ENCODE data around the gene PDZD4.

PDZD4 gene

GRCh38 chrX:153874085-153874365 is 43.7 kb upstream of the PDZD4 start:
- FAIRE-seq, result no peak
- TF ChIP-seq SPI1 (IDR thresholded peaks at IDR 0.05; ENCODE audit: low read depth, low read length) (no peak), TAF1 (IDR thresholded peaks at IDR 0.05; ENCODE audit: low read depth, low read length) (no peak), POU2F2 (IDR thresholded peaks at IDR 0.05; ENCODE audit: low read depth, low read length) (no peak), POLR2AphosphoS5 (IDR thresholded peaks at IDR 0.05; ENCODE audit: low read depth, low read length) (no peak), PAX5 (IDR thresholded peaks at IDR 0.05; ENCODE audit: insufficient read depth, low read length, severe bottlenecking) (no peak), POLR2A (IDR thresholded peaks at IDR 0.05; ENCODE audit: low read depth, low read length) (no peak)
- no peak for DNase-seq (ENCODE audit: insufficient read length, low spot score)

DNA sequence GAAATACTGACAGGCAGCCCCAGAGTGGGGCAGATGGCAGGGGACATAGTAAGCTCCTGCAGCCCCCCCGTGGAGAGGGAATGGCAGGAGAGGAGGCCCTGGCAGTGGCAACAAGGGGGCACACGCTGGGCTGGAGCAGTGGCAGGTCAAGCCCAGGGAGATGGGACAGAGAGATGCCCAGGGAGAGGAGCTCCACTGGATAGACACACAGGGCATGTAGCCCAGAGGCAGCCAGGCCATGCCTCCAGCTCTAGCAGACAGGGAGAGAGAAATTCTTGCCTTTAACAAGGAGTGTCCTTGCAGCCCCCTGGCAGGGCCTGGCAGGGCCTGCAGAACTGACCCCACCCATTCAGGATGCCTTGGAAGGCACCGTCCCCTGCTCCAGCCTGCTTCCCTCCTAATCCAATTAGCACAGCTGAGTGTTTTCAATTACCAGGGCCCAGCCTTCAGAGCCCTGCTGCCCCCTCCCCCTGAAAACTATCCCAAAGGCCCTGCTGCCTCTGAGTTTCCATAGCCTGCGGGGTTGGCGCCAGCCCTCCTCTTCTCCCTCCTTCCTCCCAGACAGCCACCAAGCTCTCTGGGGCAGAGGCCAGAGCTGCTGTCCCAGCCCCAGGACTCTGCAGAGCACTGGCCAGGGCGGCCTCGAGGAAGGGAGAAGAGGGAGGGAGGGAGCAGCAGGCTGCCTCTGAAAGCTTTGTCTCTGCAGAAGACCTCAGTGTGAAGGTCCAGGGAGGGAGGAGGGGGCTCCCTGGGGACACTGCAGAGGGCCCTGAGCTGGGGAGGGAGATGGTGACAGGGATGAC is 43.1 kb upstream of the PDZD4 start:
- DNase-seq (ENCODE audit: insufficient read length, low spot score) (no peak), FAIRE-seq (no peak)
- TF ChIP-seq PAX5 (IDR thresholded peaks at IDR 0.05; ENCODE audit: insufficient read depth, low read length, severe bottlenecking) (no peak), POLR2A (IDR thresholded peaks at IDR 0.05; ENCODE audit: low read depth, low read length) (no peak), POLR2AphosphoS5 (IDR thresholded peaks at IDR 0.05; ENCODE audit: low read depth, low read length) (no peak), TAF1 (IDR thresholded peaks at IDR 0.05; ENCODE audit: low read depth, low read length) (no peak), POU2F2 (IDR thresholded peaks at IDR 0.05; ENCODE audit: low read depth, low read length) (no peak)

GRCh38 chrX:153871946-153872878 is 41.9 kb upstream of the PDZD4 start:
- FAIRE-seq (peak; percentile 56), DNase-seq (ENCODE audit: insufficient read length, low spot score) (peak; percentile 5)
- TF ChIP-seq POLR2A (IDR thresholded peaks at IDR 0.05; ENCODE audit: low read depth, low read length) (no peak), SPI1 (IDR thresholded peaks at IDR 0.05; ENCODE audit: low read depth, low read length) (no peak), PAX5 (IDR thresholded peaks at IDR 0.05; ENCODE audit: insufficient read depth, low read length, severe bottlenecking) (no peak), TAF1 (IDR thresholded peaks at IDR 0.05; ENCODE audit: low read depth, low read length) (no peak), POU2F2 (IDR thresholded peaks at IDR 0.05; ENCODE audit: low read depth, low read length) (no peak), POLR2AphosphoS5 (IDR thresholded peaks at IDR 0.05; ENCODE audit: low read depth, low read length) (no peak)

- DNase-seq (ENCODE audit: insufficient read length, low spot score) (peak; percentile 0), FAIRE-seq (no peak)
- no peak for TF ChIP-seq POLR2AphosphoS5 (IDR thresholded peaks at IDR 0.05; ENCODE audit: low read depth, low read length)
- no peak for TF ChIP-seq TAF1 (IDR thresholded peaks at IDR 0.05; ENCODE audit: low read depth, low read length)
- no peak for TF ChIP-seq POLR2A (IDR thresholded peaks at IDR 0.05; ENCODE audit: low read depth, low read length)
- TF ChIP-seq POU2F2 (IDR thresholded peaks at IDR 0.05; ENCODE audit: low read depth, low read length), result no peak
- TF ChIP-seq SPI1 (IDR thresholded peaks at IDR 0.05; ENCODE audit: low read depth, low read length), result no peak
- TF ChIP-seq PAX5 (IDR thresholded peaks at IDR 0.05; ENCODE audit: insufficient read depth, low read length, severe bottlenecking), result no peak
Observed at GRCh38 chrX:153871451-153871850, 41.1 kb upstream of the PDZD4 start.

GRCh38 chrX:153870791-153871360 is 40.5 kb upstream of the PDZD4 start:
- DNase-seq (ENCODE audit: insufficient read length, low spot score) (peak; percentile 22), FAIRE-seq (no peak)
- no peak for TF ChIP-seq POLR2AphosphoS5 (IDR thresholded peaks at IDR 0.05; ENCODE audit: low read depth, low read length)
- no peak for TF ChIP-seq PAX5 (IDR thresholded peaks at IDR 0.05; ENCODE audit: insufficient read depth, low read length, severe bottlenecking)
- TF ChIP-seq POU2F2 (IDR thresholded peaks at IDR 0.05; ENCODE audit: low read depth, low read length), result no peak
- TF ChIP-seq TAF1 (IDR thresholded peaks at IDR 0.05; ENCODE audit: low read depth, low read length), result no peak
- no peak for TF ChIP-seq POLR2A (IDR thresholded peaks at IDR 0.05; ENCODE audit: low read depth, low read length)
- no peak for TF ChIP-seq SPI1 (IDR thresholded peaks at IDR 0.05; ENCODE audit: low read depth, low read length)

DNA sequence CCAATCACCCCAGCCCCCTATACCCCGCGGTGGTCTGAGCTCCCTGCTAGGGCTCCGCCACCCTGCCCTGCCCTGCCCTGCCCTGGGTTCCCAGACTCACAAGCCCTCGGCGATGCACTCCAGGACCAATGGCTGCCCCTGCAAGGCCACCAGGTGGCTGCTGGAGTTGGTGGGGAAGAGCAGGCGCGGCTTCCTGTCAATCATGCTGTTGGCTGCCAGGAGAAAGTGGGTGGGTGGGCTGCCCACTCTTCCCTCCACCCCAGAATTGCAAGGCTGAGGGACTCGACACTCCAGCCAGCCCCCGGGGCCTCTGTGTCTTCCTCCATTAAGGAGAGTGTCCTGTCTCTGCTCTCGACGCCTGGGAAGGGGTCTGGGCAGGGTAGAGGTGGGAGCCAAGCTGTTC is 39.9 kb upstream of the PDZD4 start:
- FAIRE-seq (no peak), DNase-seq (ENCODE audit: insufficient read length, low spot score) (peak; percentile 9)
- TF ChIP-seq TAF1 (IDR thresholded peaks at IDR 0.05; ENCODE audit: low read depth, low read length) (no peak), PAX5 (IDR thresholded peaks at IDR 0.05; ENCODE audit: insufficient read depth, low read length, severe bottlenecking) (no peak), POLR2AphosphoS5 (IDR thresholded peaks at IDR 0.05; ENCODE audit: low read depth, low read length) (no peak), POLR2A (IDR thresholded peaks at IDR 0.05; ENCODE audit: low read depth, low read length) (no peak), POU2F2 (IDR thresholded peaks at IDR 0.05; ENCODE audit: low read depth, low read length) (no peak), SPI1 (IDR thresholded peaks at IDR 0.05; ENCODE audit: low read depth, low read length) (no peak)

DNA sequence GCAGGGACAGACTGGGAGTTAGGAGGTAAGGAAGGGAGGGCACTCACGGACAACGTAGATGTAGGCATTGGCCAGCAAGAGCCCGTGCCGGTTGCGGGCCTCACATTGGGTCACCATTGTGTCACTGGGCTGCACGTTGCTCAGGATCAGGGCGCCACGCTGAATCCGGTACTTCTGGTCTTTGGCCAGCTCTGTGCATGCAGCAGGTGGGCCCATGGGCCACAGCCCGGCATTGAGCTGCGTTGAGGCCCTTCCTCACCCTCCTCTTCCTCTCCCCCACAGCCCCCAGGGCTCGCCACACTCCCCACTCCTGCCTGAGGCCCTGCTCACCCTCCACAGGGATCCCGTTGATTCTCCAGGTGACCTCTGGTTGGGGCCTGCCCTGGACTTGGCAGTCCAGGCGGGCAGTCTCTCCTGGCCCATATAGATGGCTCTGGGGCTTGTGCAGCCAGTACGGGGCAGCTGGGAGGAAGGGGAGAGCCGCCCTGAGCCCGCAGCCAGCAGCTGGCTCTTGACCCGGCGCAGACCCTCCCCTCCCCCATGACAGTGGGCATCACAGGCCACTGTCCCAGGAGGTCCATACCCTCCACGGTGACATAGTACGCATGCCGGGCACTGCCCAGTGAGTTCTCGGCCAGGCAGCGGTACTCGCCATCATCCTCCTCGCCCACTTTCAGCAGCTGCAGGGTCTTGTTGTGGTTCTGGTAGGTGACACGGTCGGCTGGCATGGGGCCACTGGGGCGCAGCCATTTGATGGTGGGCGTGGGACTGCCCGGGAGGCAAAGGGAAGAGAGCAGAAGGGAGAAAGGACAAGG is 39.3 kb upstream of the PDZD4 start:
- TF ChIP-seq TAF1 (IDR thresholded peaks at IDR 0.05; ENCODE audit: low read depth, low read length), result no peak
- no peak for TF ChIP-seq SPI1 (IDR thresholded peaks at IDR 0.05; ENCODE audit: low read depth, low read length)
- TF ChIP-seq PAX5 (IDR thresholded peaks at IDR 0.05; ENCODE audit: insufficient read depth, low read length, severe bottlenecking), result no peak
- TF ChIP-seq POLR2A (IDR thresholded peaks at IDR 0.05; ENCODE audit: low read depth, low read length), result no peak
- no peak for TF ChIP-seq POLR2AphosphoS5 (IDR thresholded peaks at IDR 0.05; ENCODE audit: low read depth, low read length)
- TF ChIP-seq POU2F2 (IDR thresholded peaks at IDR 0.05; ENCODE audit: low read depth, low read length), result no peak
- FAIRE-seq (no peak), DNase-seq (ENCODE audit: insufficient read length, low spot score) (peak; percentile 1)

Data from GM12891 (cell line).